Hepatocyte (in vitro differentiated cells): ENCODE data around the gene NEAT1. TPM values are rescaled to one million over a fixed set of nuclear protein-coding genes. Genes with fewer than 3 reads are reported as not detected.
"Not testable (repeated sequence)": the region's sequence is repeated elsewhere in the genome, so short reads cannot be mapped to it uniquely, and the experiment has no call there.

Experiments
- DNase-seq: peaks from one replicate; pipeline ENCODE4 v3.0.0-alpha.2; 2016; ENCODE audit warnings: low spot score
- H2AFZ ChIP-seq: fragments of 200-600 bp; sonication (generic); 2 replicates; pipeline ENCODE4 v1.6.0; 2016; ENCODE audit warnings: antibody characterized with exemption, mild to moderate bottlenecking
- H3K27ac ChIP-seq: fragments of 200-600 bp; sonication (generic); 2 replicates; pipeline ENCODE4 v1.5.1; 2016; ENCODE audit warnings: mild to moderate bottlenecking
- H3K27me3 ChIP-seq: fragments of 200-600 bp; sonication (generic); 2 replicates; pipeline ENCODE4 v1.6.1; 2016
- H3K36me3 ChIP-seq: fragments of 200-600 bp; sonication (generic); replicated peaks from 2 replicates; pipeline ENCODE4 v1.5.1; 2016; ENCODE audit warnings: low read depth; ENCODE audit not compliant: insufficient read depth
- H3K4me1 ChIP-seq: fragments of 200-600 bp; sonication (generic); 2 replicates; pipeline ENCODE4 v1.5.1; 2016; ENCODE audit warnings: mild to moderate bottlenecking, moderate library complexity; ENCODE audit not compliant: insufficient read depth
- H3K4me2 ChIP-seq: fragments of 200-600 bp; sonication (generic); 2 replicates; pipeline ENCODE4 v1.6.0; 2016
- H3K4me3 ChIP-seq: fragments of 200-600 bp; sonication (generic); 2 replicates; pipeline ENCODE4 v1.5.1; 2016; ENCODE audit warnings: mild to moderate bottlenecking
- H3K79me2 ChIP-seq: fragments of 200-600 bp; sonication (generic); 2 replicates; pipeline ENCODE4 v1.6.0; 2017; ENCODE audit warnings: mild to moderate bottlenecking
- H3K9me2 ChIP-seq: fragments of 200-600 bp; sonication (generic); replicated peaks from 2 replicates; pipeline ENCODE4 v1.6.0; 2017; ENCODE audit warnings: mild to moderate bottlenecking; ENCODE audit not compliant: insufficient read depth
- H3K9me3 ChIP-seq: fragments of 200-600 bp; sonication (generic); 2 replicates; pipeline ENCODE4 v1.5.1; 2016; ENCODE audit warnings: low read depth, mild to moderate bottlenecking
- H4K20me1 ChIP-seq: fragments of 200-600 bp; sonication (generic); 2 replicates; pipeline ENCODE4 v1.6.0; 2016; ENCODE audit warnings: mild to moderate bottlenecking; ENCODE audit not compliant: insufficient read depth, poor library complexity, severe bottlenecking
- CTCF ChIP-seq: fragments of 200-600 bp; sonication (generic); IDR thresholded peaks from 2 replicates; pipeline ENCODE4 v1.5.1; 2016; ENCODE audit warnings: antibody characterized with exemption, mild to moderate bottlenecking; ENCODE audit not compliant: poor library complexity
- EZH2 ChIP-seq: fragments of 200-600 bp; sonication (generic); IDR thresholded peaks from 2 replicates; pipeline ENCODE4 v1.6.1; 2016; ENCODE audit warnings: antibody characterized with exemption, mild to moderate bottlenecking, borderline replicate concordance
- EZH2phosphoT487 ChIP-seq: fragments of 200-600 bp; sonication (generic); IDR thresholded peaks from one replicate; pipeline ENCODE4 v1.6.1; 2018; ENCODE audit warnings: antibody characterized with exemption, mild to moderate bottlenecking, low read depth, moderate library complexity; ENCODE audit not compliant: unreplicated experiment, severe bottlenecking
- WGBS: methylation state at CpG from one replicate; pipeline ENCODE4 v1.1.6; 2016; ENCODE audit warnings: low lambda C conversion rate; ENCODE audit errors: missing lambda C conversion rate; 5-methylcytosine and 5-hydroxymethylcytosine counted together
- polyA plus RNA-seq: library from polyadenylated mRNA; unstranded; fragments of >200 nt; fragmentation: Nextera tagmentation; extraction: Ambion mirVana; gene quantifications from 2 replicates; pipeline ENCODE4 v1.2.1, GENCODE V29; 2016
- total RNA-seq: library from RNA; depleted of rRNA; stranded (reverse); fragments of >200 nt; gene quantifications from 2 replicates; pipeline ENCODE4 v1.2.3, GENCODE V29; 2014

Gene NEAT1
- total and polyA plus RNA-seq, 2 experiments from 2014 or later: 130 to 168 TPM

- Histone ChIP-seq H3K4me1 (peaks cover 22% of the 10 kb centered on the region), H3K27me3 (no peaks in the 10 kb centered on the region), H3K9me3 (no peaks in the 10 kb centered on the region), H3K9me2 (no peaks in the 10 kb centered on the region), H3K36me3 (no peaks in the 10 kb centered on the region), H3K79me2 (peaks cover 43% of the 10 kb centered on the region), H2AFZ (no peak overlapping the region), H3K27ac (peak overlapping the region; percentile 5), H4K20me1 (no peaks in the 10 kb centered on the region), H3K4me2 (no peak overlapping the region), H3K4me3 (no peak overlapping the region)
- peak; percentile 91 for DNase-seq
- WGBS: 18% methylated on average over 3 of the region's 3 CpGs
- TF ChIP-seq CTCF (peak; percentile 70), EZH2 (no peak), EZH2phosphoT487 (no peak)
Observed at GRCh38 chr11:65468874-65469333, 46.3 kb downstream of the NEAT1 start.

GRCh38 chr11:65470433-65471049 is 47.9 kb downstream of the NEAT1 start:
- Histone ChIP-seq H3K9me2 (no peaks in the 10 kb centered on the region), H3K9me3 (no peaks in the 10 kb centered on the region), H3K27me3 (no peaks in the 10 kb centered on the region), H3K4me2 (peak overlapping the region; percentile 62), H3K27ac (peak overlapping the region; percentile 95), H2AFZ (no peak overlapping the region), H3K4me1 (peaks cover 22% of the 10 kb centered on the region), H4K20me1 (no peaks in the 10 kb centered on the region), H3K36me3 (no peaks in the 10 kb centered on the region), H3K79me2 (peaks cover 59% of the 10 kb centered on the region), H3K4me3 (no peak overlapping the region)
- TF ChIP-seq CTCF (no peak), EZH2 (no peak), EZH2phosphoT487 (no peak)
- 86% methylated on average over 8 of the region's 8 CpGs for WGBS
- DNase-seq: no peak

GRCh38 chr11:65471447-65471891 is 48.9 kb downstream of the NEAT1 start:
- H3K27ac ChIP-seq: peak overlapping the region; percentile 95
- peaks cover 28% of the 10 kb centered on the region for H3K4me1 ChIP-seq
- peak; percentile 75 for DNase-seq
- peaks cover 68% of the 10 kb centered on the region for H3K79me2 ChIP-seq
- H3K9me3 ChIP-seq: no peaks in the 10 kb centered on the region
- no peaks in the 10 kb centered on the region for H4K20me1 ChIP-seq
- H3K27me3 ChIP-seq: no peaks in the 10 kb centered on the region
- TF ChIP-seq CTCF (peak; percentile 46), EZH2 (no peak), EZH2phosphoT487 (no peak)
- H3K36me3 ChIP-seq: no peaks in the 10 kb centered on the region
- H3K9me2 ChIP-seq: no peaks in the 10 kb centered on the region
- no peak overlapping the region for H2AFZ ChIP-seq
- WGBS: 67% methylated on average over 8 of the region's 8 CpGs
- no peak overlapping the region for H3K4me3 ChIP-seq
- peak overlapping the region; percentile 62 for H3K4me2 ChIP-seq

- peak overlapping the region; percentile 95 for H3K27ac ChIP-seq
- not testable (repeated sequence) for H3K9me3 ChIP-seq, DNase-seq, H3K4me3 ChIP-seq, H3K36me3 ChIP-seq, H4K20me1 ChIP-seq, H3K9me2 ChIP-seq, H2AFZ ChIP-seq, H3K27me3 ChIP-seq
- WGBS: 82% methylated on average over 14 of the region's 14 CpGs
- H3K4me1 ChIP-seq: peaks cover 30% of the 10 kb centered on the region
- H3K79me2 ChIP-seq: peaks cover 76% of the 10 kb centered on the region
- peak overlapping the region; percentile 57 for H3K4me2 ChIP-seq
Observed at GRCh38 chr11:65472588-65473277, 50.1 kb downstream of the NEAT1 start.
